Retina (tissue), 1 donor: ENCODE data around the gene MYO1D.
"Not testable (repeated sequence)": the region's sequence is repeated elsewhere in the genome, so short reads cannot be mapped to it uniquely, and the experiment has no call there.

Experiments
- DNase-seq: peaks from one replicate; pipeline ENCODE4 v3.0.0-alpha.2; 2016

Gene MYO1D

GRCh38 chr17:32887410-32887809 is 10.5 kb upstream of the MYO1D start:
- not testable (repeated sequence) for DNase-seq

- DNase-seq, result not testable (repeated sequence)
Measured at GRCh38 chr17:32886951-32887350, 10.0 kb upstream of the MYO1D start.

DNA sequence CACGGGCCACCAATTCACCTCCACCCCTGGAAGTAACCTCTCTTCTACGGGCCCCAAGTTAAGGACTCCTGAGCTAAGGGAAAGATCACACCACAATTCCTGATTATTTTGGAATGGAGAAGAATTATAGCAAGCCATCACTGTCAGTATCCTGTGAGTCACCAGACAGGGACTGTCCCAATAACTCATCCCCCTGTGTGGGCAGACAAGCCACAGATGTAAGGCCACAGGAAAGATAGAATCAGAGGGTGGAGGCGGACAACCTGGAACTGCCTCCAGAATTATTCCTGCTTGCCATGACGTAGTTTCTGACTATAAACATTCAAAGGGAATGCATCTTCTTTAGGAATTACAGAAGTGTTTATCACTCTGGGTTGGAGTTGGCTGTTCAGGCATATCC is 5.8 kb upstream of the MYO1D start:
- DNase-seq, result no peak

DNA sequence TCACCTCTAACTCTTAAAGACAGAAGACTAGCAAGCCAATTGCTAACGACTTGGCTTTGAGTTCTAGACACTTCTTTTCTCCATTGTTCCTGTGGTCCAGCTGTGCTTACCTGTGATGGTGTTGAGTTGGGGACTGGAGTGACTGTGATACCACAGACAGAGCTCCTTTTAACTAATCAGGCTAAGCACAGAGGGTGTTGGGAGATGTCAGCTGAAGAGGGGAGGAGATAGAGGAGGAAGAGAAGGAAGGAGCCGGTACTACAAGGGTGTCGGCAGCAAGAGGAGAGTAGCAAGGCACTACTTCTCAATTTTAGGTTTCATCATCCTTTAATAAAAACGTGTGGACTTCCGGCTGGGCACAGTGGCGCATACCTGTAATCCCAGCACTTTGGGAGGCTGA is 5.1 kb upstream of the MYO1D start:
- no peak for DNase-seq

- no peak for DNase-seq
Measured at GRCh38 chr17:32880671-32881453, 3.9 kb upstream of the MYO1D start.

DNA sequence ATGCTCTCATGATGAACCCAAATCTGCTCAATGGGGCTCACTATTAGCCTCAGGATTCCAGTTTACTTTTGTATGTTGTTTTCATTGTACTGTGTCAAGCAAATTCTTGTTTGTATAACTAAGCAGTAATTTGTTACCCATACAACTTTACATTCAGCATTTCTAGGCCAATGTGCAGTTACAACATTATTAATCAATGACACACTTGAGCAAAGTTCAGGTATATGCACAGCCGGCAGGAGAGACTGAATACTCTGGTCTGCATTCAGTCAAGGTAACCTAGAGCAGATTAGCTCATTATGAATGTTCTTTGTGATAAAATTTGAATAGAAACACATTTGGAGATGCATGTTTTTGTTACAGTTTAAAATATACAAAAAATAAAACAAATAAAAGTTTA is 2.2 kb upstream of the MYO1D start:
- DNase-seq, result no peak

- DNase-seq, result no peak
Measured at GRCh38 chr17:32878211-32878610, 1.3 kb upstream of the MYO1D start.

DNA sequence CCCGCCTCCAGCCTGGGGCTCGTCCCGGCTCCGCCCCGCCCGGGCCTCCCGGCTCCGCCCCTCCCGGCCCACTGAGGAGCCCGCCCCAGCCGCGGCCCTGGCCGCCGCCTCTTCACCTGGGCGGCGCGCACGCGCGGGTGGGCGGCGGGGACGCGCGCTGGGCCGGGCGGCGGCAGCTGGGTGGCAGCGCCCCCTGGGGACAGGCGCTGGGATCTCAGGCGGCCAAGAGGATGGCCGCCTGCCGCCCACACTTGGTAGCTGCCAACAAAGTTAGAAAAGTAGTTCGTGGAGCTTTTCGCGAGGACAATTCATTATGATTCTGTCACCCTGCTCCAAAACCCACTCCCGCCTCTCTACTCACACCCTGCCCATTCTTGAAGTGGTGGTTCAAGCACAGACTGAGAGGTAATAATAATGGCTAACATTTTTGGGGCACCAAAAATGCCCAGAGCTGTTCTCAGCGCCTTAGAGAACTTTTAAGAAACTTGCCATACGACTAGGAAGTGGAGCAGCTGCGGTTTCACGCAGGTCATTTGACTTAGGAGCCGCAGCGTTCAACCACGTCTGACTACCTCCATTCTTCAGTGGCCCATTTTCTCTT is 340 bp upstream of the MYO1D start:
- no peak for DNase-seq

- no peak for DNase-seq
Measured at GRCh38 chr17:32875923-32876416, 954 bp downstream of the MYO1D start.

DNA sequence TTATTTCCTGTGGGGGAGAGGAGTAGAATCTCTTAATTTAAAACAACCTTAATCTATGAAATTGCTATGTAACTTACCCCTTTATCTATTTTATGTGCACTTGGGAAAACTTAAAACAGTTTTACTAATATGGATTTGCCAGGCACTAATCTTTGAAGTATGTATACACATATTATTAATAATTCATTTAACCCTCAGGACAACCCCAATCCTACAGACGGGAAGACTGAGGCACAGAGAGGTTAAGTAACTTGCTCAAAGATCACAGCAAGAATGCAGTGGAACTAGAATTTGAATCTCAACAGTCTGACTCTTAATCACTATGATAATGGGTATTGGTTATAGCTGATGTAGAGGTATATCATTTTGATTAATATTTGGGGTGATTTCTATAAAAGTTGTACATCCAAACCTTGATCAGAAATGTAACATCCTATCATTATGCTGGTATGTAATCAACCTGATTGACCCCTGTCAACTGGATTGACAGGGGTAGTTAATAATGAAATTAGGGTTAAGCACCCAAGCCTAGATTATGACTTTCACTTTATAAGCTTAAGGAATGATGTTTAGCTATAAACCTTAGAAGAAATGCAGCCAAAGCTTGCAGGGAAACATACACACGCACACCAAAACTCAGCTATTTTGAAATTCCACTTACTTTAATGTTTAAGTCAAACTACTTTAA is 1.6 kb downstream of the MYO1D start:
- no peak for DNase-seq

DNA sequence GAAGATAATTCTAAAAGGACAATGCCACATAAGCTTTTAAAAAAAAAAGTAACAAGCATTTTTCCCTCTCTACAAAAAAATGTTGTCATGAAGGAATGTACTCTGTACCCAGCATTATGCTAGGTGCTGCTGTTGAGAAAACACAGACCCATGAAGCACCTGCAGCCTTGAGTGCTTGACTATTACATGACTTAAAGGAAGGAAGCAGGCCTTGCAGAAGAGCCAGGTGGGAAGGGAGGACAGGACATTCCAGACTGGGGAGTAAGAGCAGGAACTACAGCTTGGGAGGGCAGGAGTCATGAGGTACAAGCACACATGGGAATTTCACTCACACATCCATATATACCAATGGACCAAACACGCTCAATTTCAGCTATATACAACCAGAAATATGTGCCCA is 3.8 kb downstream of the MYO1D start:
- no peak for DNase-seq

DNA sequence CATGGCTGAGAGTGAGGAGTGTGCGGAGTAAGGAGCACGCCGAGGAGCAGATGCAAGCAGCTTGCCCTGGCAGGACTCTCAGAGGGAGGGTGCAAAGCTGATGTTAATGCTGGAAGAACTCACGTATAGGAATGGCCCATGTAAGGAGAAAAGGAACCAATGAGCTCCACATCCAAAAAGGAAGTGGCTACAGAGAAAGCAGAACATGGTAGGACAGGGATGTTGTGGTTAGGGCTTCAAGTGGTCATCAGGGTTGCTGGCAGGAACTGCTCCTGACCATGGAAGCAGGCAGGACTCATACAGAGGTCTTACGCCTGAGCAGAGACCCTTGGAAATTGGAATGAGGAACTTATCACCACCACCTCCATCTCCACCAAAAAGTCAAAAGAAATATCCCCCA is 5.2 kb downstream of the MYO1D start:
- DNase-seq, result no peak

DNA sequence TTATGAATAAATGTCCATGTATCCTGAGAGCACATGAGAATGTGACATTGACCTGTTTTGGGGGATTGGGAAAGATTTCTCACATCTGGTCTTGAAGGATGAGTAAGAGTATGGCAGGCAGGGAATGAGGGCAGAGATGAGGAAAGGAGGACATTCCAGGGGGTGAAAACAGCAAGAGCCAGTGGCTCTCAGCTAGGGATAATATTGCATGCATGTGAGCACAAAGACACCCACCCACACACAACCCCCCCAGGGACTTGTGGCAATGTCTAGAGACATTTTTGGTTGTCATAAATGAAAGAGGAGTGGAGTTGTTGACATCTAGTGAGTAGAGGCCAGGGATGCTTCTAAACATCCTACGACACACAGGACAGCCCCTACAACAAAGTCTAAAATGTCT is 6.0 kb downstream of the MYO1D start:
- no peak for DNase-seq

- DNase-seq, result no peak
Measured at GRCh38 chr17:32870027-32870670, 6.8 kb downstream of the MYO1D start.

- no peak for DNase-seq
Measured at GRCh38 chr17:32869345-32870026, 7.4 kb downstream of the MYO1D start.

DNA sequence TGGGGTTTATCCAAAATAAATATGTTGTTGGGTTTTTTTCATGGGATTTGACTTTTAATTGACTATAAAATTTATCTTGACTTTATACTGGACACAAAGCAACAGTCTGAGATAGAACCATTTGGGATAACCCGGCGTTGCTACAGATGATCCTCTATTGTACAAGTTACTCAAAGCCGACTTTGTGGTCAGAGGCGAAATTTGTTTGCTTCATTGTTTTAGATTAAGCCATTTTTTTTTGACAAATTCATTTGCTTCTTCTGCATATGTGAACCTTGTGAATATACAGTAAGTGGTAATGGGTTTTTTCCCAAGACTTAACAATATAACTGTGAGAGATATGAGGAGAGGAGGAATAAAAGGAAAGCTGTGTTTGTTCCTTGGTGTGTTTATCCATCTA is 11.8 kb downstream of the MYO1D start:
- DNase-seq, result no peak

DNA sequence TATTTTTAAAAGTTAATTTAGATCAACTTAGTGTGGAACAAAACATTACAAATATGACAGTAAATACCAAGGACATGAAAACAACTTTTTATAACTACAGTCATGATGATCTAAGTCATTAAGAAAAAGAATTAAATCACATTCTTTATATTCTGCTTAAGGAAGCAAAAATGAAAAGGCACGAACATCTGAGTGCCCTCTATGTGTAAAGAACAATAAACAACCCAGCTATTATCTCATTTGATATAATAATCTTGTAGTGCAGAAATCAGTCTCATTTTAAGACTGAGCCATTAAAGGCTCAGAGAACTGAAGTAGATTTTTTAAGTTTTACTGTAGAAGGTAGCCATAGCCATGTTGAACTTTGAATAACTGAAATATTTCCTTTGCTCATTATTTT is 13.4 kb downstream of the MYO1D start:
- DNase-seq, result no peak

- DNase-seq, result no peak
Measured at GRCh38 chr17:32862940-32863339, 14.0 kb downstream of the MYO1D start.

DNA sequence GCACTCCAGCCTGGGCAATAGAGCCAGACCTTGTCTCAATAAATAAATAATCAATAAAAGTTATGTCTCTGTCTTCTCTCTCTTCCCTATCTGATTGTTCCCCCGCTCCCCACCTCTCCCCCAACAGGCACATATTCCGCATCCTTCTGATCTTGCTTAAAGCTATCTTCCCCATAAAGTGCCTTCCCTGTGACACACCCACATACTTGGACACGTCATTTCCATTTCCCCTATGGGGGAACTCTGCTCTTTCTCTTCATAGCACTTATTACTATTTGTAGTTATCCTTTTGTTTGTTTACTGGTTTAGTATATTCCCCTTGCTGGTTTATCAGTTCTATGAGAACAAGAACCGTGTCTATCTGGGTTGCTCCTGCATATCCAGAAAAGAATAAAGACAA is 14.9 kb downstream of the MYO1D start:
- no peak for DNase-seq

DNA sequence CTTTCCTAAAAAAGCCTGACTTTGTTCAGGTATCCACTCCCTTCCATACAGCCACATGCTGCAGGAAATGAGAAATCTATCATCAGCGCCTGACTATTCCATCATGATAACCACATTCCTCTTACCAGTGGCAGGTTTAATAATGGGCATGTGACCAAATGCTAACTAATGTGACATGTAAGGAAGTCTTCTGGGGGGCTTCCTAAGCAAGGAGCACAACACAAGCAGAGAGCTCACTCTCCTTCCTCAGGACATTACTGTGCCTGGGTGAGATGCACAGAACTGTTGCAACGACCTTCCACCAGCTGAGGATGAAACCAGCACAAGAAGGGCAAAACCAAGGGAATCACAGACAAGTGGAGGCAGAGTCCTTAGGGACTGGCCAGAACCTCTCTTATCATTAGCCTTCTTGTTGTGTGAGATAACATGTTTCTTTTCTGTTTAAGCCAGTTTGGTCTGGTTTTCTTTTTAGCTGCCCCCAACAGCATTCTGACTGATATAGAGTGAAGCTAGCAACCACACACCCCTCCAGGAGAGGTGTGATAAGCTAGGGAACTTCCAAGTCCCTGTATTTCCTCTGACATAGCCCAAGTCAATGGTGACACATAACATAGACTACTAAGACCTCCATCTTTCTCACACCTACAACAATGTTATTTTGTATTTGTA is 16.9 kb downstream of the MYO1D start:
- no peak for DNase-seq

DNA sequence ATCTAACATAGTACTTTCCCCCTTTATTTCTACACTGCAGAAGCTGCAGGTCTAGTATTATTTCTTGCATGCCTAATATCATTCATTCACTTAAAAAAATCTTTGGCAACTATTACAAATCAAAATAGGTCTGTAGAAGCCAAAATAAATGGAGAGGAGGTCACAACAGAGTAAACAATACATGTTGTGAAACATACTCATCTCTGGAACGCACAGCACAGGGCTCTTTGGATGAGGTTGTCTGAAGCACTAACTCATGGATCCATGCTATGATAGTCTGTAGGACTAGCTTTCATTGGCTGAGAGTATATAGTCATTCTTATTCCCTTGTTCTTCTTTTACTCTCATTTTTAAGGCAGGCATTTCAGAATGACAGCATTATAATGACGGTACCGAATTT is 21.3 kb downstream of the MYO1D start:
- no peak for DNase-seq

- DNase-seq, result no peak
Measured at GRCh38 chr17:32854832-32855389, 22.0 kb downstream of the MYO1D start.
